ENCODE measurements around the gene CUEDC2.

- no peak for TF ChIP-seq CTCF (tag by site-specific recombination; IDR thresholded peaks at IDR 0.05)
- no peak for TF ChIP-seq KLF9 (tag by site-specific recombination; IDR thresholded peaks at IDR 0.05; ENCODE audit: low read depth)
- TF ChIP-seq PBX3 (CRISPR knock-in tag; IDR thresholded peaks at IDR 0.05): no peak
- TF ChIP-seq GLI2 (tag by site-specific recombination; IDR thresholded peaks at IDR 0.05; ENCODE audit: borderline replicate concordance, low read depth): no peak
- no peak for TF ChIP-seq ZNF837 (tag by site-specific recombination; IDR thresholded peaks at IDR 0.05)
- no peak for TF ChIP-seq ZSCAN16 (tag by site-specific recombination; IDR thresholded peaks at IDR 0.05)
- no peak for TF ChIP-seq ZNF48 (tag by site-specific recombination; IDR thresholded peaks at IDR 0.05)
- TF ChIP-seq, protein P1, sequence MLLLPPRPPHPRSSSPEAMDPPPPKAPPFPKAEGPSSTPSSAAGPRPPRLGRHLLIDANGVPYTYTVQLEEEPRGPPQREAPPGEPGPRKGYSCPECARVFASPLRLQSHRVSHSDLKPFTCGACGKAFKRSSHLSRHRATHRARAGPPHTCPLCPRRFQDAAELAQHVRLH (tag by site-specific recombination; IDR thresholded peaks at IDR 0.05): no peak
- TF ChIP-seq, protein P2, sequence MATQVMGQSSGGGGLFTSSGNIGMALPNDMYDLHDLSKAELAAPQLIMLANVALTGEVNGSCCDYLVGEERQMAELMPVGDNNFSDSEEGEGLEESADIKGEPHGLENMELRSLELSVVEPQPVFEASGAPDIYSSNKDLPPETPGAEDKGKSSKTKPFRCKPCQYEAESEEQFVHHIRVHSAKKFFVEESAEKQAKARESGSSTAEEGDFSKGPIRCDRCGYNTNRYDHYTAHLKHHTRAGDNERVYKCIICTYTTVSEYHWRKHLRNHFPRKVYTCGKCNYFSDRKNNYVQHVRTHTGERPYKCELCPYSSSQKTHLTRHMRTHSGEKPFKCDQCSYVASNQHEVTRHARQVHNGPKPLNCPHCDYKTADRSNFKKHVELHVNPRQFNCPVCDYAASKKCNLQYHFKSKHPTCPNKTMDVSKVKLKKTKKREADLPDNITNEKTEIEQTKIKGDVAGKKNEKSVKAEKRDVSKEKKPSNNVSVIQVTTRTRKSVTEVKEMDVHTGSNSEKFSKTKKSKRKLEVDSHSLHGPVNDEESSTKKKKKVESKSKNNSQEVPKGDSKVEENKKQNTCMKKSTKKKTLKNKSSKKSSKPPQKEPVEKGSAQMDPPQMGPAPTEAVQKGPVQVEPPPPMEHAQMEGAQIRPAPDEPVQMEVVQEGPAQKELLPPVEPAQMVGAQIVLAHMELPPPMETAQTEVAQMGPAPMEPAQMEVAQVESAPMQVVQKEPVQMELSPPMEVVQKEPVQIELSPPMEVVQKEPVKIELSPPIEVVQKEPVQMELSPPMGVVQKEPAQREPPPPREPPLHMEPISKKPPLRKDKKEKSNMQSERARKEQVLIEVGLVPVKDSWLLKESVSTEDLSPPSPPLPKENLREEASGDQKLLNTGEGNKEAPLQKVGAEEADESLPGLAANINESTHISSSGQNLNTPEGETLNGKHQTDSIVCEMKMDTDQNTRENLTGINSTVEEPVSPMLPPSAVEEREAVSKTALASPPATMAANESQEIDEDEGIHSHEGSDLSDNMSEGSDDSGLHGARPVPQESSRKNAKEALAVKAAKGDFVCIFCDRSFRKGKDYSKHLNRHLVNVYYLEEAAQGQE (tag by site-specific recombination; IDR thresholded peaks at IDR 0.05): no peak
- no peak for TF ChIP-seq MYNN (tag by site-specific recombination; IDR thresholded peaks at IDR 0.05; ENCODE audit: borderline replicate concordance)
- TF ChIP-seq ZNF391 (tag by site-specific recombination; IDR thresholded peaks at IDR 0.05; ENCODE audit: borderline replicate concordance, low read depth): no peak
- TF ChIP-seq ZNF274 (IDR thresholded peaks at IDR 0.05; ENCODE audit: low read length): no peak
- no peak for TF ChIP-seq ZNF274 (tag by site-specific recombination; IDR thresholded peaks at IDR 0.05; ENCODE audit: borderline replicate concordance)
- TF ChIP-seq PRDM10 (tag by site-specific recombination; IDR thresholded peaks at IDR 0.05): peak; percentile 96
Observed at GRCh38 chr10:102426803-102427287, 5.5 kb downstream of the CUEDC2 start.
